Mesothelial cell of epicardium (in vitro differentiated cells): ENCODE results near the gene STPG4. TPM values are rescaled to one million over a fixed set of nuclear protein-coding genes. Genes with fewer than 3 reads are reported as not detected.

Experiments used
- DNase-seq, 2 experiments: peaks; one replicate each; pipeline ENCODE4 v3.0.0; 2021; ENCODE audit warnings: low spot score in 2 of 2; ENCODE audit not compliant: unreplicated experiment in 2 of 2
- H3K27ac Mint-ChIP-seq: 2 replicates; pipeline ENCODE4 v1.8.0; 2021; ENCODE audit warnings: mixed read lengths
- H3K27me3 Mint-ChIP-seq: 2 replicates; pipeline ENCODE4 v1.8.0; 2021; ENCODE audit warnings: low read depth, mixed read lengths
- H3K36me3 Mint-ChIP-seq: 2 replicates; pipeline ENCODE4 v1.8.0; 2021; ENCODE audit warnings: mixed read lengths
- H3K4me1 Mint-ChIP-seq: 2 replicates; pipeline ENCODE4 v1.8.0; 2021; ENCODE audit warnings: mixed read lengths
- H3K4me3 Mint-ChIP-seq: 2 replicates; pipeline ENCODE4 v1.8.0; 2021; ENCODE audit warnings: mild to moderate bottlenecking, moderate library complexity, mixed read lengths
- H3K9me3 Mint-ChIP-seq: 2 replicates; pipeline ENCODE4 v1.8.0; 2021; ENCODE audit warnings: mixed read lengths
- total RNA-seq: library from RNA; stranded (reverse); gene quantifications from 3 replicates; pipeline ENCODE4 v1.2.1, GENCODE V29; 2021
- TF ChIP-seq, protein P1 (sequence below): fragments of 200-600 bp; sonication (generic); IDR thresholded peaks from one replicate; pipeline ENCODE4 v1.5.0; 2021; ENCODE audit warnings: antibody characterized with exemption; ENCODE audit not compliant: unreplicated experiment

Gene STPG4
- total RNA-seq, 1 donor from 2014 or later = not detected

DNA sequence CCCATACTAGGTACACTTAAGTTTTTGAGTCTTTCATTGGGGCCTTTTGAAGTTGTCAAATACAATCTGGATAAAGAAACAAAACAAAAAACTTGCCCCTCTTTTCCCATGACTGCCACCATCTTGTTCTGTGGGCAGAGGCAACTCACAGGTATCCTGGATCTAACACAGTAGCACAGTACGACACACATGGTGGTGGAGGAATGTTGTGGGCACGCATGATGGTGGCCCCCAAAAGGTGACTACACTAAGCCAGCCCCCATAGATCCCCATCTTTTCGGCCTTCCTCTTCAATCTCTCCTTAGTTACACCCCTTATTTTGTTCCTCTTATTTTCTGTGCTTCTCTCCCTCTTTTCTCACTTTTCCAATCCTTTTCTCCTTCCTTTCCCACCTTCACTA lies 4.5 kb upstream of the STPG4 start:
- H3K36me3 Mint-ChIP-seq = peaks cover 49% of the 10 kb centered on the region
- no peak overlapping the region for H3K4me3 Mint-ChIP-seq
- no peak overlapping the region for H3K27ac Mint-ChIP-seq
- TF ChIP-seq, protein P1, sequence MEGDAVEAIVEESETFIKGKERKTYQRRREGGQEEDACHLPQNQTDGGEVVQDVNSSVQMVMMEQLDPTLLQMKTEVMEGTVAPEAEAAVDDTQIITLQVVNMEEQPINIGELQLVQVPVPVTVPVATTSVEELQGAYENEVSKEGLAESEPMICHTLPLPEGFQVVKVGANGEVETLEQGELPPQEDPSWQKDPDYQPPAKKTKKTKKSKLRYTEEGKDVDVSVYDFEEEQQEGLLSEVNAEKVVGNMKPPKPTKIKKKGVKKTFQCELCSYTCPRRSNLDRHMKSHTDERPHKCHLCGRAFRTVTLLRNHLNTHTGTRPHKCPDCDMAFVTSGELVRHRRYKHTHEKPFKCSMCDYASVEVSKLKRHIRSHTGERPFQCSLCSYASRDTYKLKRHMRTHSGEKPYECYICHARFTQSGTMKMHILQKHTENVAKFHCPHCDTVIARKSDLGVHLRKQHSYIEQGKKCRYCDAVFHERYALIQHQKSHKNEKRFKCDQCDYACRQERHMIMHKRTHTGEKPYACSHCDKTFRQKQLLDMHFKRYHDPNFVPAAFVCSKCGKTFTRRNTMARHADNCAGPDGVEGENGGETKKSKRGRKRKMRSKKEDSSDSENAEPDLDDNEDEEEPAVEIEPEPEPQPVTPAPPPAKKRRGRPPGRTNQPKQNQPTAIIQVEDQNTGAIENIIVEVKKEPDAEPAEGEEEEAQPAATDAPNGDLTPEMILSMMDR = no peak
- H3K27me3 Mint-ChIP-seq = no peaks in the 10 kb centered on the region
- DNase-seq = no peak
- H3K4me1 Mint-ChIP-seq = no peaks in the 10 kb centered on the region
- H3K9me3 Mint-ChIP-seq = no peaks in the 10 kb centered on the region

DNA sequence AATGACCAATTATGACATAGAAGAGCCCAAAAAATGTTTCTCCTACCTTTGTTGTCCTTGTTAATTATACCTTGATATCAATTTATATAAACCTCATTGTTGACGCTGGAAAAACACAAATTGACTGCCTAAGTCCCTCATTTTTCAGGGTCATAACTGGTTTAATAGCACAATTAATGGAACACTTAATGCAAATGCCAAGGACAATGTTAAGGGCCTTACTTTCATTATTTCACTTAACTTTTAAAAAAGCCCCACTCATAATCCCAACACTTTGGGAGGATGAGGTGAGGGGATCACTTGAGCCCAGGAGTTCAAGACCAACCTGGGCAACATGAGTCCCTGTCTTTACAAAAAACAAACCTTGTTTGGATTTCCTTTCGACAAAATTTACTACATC lies 3.5 kb upstream of the STPG4 start:
- no peak for DNase-seq
- Mint-ChIP-seq H3K4me3 (no peak overlapping the region), H3K9me3 (no peaks in the 10 kb centered on the region), H3K36me3 (peaks cover 46% of the 10 kb centered on the region), H3K27ac (no peak overlapping the region), H3K27me3 (no peaks in the 10 kb centered on the region), H3K4me1 (no peaks in the 10 kb centered on the region)
- TF ChIP-seq, protein P1 = no peak

DNA sequence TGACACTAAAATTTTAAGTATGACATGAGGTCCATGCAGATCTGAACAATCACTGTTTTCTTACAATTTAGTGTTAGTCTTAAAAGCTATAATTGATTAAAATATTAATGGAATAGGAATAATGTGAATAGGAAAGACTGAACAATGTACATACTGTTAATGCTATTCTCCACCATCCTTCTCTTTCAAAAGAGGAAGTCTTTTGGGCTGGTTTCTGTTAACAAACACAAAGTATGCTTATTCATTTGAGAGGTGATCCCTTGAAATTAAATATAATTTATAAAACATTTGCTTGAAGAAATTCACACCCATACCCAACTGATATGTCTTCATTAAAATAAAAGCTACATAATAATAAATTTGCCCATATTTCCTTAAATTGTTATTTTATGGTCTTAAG lies 2.3 kb downstream of the STPG4 start:
- H3K36me3 Mint-ChIP-seq = peaks cover 12% of the 10 kb centered on the region
- TF ChIP-seq, protein P1 = no peak
- no peak for DNase-seq
- H3K27ac Mint-ChIP-seq = no peak overlapping the region
- H3K4me3 Mint-ChIP-seq = no peak overlapping the region
- no peaks in the 10 kb centered on the region for H3K9me3 Mint-ChIP-seq
- no peaks in the 10 kb centered on the region for H3K27me3 Mint-ChIP-seq
- no peaks in the 10 kb centered on the region for H3K4me1 Mint-ChIP-seq

DNA sequence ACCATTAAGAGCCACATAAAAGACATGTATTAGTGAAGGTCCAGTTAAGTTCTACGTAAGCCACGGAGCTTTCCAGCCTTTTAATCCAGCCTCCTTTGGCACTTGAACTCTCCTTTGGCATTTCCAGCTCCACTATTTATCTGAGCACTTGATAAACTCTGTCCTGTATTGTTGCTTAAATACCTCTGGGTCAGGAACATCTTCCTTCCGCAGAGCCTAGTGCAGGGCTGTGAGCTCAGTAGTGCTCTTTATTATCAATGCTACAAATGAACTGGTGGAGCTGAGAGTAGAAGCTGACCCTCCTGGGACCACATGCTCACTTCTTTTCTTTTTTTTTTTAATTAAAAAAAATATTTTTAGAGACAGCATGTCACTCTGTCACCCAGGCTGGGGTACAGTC lies 4.9 kb downstream of the STPG4 start:
- Mint-ChIP-seq H3K27me3 (no peaks in the 10 kb centered on the region), H3K36me3 (peaks cover 9% of the 10 kb centered on the region), H3K4me1 (no peaks in the 10 kb centered on the region)

DNA sequence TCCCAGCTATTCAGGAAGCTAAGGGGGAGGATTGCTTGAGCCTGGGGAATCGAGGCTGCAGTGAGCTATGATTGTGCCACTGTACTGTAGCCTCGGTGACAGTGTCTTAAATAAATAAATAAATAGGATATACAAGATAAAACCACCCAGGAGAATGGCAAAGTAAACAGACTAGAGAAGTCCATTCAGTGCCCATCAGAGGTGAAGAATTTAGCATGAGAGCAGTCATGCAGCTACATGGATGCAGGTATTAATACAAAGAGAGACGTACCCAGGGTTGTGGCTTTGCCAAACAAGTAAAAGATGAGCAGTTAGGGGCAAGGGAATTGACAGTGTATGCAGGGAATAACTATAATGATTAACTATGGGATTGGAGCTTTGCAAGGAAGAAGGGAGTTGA lies 8.1 kb downstream of the STPG4 start:
- H3K4me1 Mint-ChIP-seq = no peaks in the 10 kb centered on the region
- H3K9me3 Mint-ChIP-seq = no peaks in the 10 kb centered on the region
- no peak overlapping the region for H3K27ac Mint-ChIP-seq
- no peak overlapping the region for H3K4me3 Mint-ChIP-seq
- DNase-seq = no peak
- TF ChIP-seq, protein P1 = no peak
- no peaks in the 10 kb centered on the region for H3K27me3 Mint-ChIP-seq
- H3K36me3 Mint-ChIP-seq = peaks cover 15% of the 10 kb centered on the region

More for the DNA sequence above, 4.9 kb downstream of the STPG4 start:
- TF ChIP-seq, protein P1 = no peak
- H3K4me3 Mint-ChIP-seq = no peak overlapping the region
- H3K9me3 Mint-ChIP-seq = no peaks in the 10 kb centered on the region
- H3K27ac Mint-ChIP-seq = no peak overlapping the region
- DNase-seq = no peak

DNA sequence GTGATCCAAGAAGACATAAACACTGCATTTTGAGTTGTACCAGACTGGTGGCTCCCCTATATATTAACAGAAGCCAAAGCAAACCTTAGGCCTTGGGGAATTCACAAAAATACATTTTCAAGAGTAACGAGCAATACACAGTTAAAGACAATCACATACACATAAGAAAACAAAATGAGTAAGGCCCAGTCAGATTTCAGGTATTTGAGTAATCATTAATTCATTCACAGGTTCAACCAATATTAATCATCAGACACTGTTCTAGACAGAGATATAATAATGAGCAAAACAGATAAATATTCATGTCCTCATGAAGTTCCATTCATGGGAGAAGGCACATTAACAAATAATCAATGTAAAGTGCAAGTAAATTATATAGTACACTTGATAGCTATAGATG lies 9.6 kb downstream of the STPG4 start:
- Mint-ChIP-seq H3K9me3 (no peaks in the 10 kb centered on the region), H3K36me3 (peaks cover 19% of the 10 kb centered on the region), H3K27ac (no peak overlapping the region), H3K4me1 (no peaks in the 10 kb centered on the region), H3K27me3 (no peaks in the 10 kb centered on the region), H3K4me3 (no peak overlapping the region)
- TF ChIP-seq, protein P1 = no peak
- DNase-seq = no peak
